ENCODE measurements around the gene PRL.

PRL gene

DNA sequence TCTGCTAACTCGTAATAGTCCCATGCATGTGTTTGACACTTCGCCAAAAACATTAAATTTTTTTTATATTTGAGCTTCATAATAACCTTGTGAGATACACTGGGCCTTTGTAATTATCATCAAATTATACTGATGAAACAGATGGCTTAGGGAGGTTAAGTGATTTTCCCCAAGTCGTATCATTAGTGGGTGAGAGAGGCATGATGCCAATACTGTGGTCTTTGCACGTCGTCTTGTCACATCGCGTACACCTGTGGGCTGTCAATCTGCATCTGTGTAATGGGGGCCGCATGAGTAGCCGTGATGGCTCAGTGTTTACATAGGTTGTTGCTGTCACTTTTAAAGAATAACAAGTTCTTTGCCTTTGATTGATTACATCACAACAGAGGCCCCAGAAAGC lies 1.7 kb downstream of the PRL start:
- DNase-seq (ENCODE audit: low read depth in 2 of 2), result no peak

DNA sequence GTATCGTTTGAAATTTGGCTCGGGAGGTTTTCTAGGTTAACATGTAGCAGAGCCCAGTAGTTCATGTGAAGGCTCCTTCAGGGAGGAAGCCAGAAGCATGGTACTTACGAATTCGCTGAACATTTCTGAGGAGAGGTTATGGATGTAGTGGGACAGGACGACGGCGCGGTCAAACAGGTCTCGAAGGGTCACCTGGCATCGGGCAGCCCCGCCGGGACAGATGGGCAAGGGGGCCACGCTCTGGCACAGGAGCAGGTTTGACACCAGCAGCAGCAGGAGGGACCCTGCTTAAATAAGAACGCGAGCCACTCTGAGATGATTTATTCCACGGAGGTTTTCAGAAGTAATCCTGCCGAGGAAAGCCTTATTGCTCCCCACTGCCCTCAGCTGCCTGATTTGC lies 2.5 kb downstream of the PRL start:
- DNase-seq (ENCODE audit: low read depth in 2 of 2), result no peak

DNA sequence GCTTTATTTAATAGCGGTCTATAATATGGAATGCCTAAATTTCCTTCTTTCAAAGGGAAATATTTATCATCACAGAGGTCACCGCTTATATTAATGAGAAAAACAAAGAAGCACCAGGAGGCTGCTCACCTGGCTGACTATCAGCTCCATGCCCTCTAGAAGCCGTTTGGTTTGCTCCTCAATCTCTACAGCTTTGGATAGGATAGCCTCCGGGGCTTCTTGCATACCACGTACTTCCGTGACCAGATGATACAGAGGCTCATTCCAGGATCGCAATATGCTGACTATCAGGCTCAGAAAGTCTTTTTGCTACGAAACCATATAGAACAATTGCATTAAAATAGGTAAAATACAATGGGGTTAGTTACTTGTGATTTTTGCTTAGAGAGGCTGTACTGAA lies 6.8 kb downstream of the PRL start:
- no peak for DNase-seq (ENCODE audit: low read depth in 2 of 2)

DNA sequence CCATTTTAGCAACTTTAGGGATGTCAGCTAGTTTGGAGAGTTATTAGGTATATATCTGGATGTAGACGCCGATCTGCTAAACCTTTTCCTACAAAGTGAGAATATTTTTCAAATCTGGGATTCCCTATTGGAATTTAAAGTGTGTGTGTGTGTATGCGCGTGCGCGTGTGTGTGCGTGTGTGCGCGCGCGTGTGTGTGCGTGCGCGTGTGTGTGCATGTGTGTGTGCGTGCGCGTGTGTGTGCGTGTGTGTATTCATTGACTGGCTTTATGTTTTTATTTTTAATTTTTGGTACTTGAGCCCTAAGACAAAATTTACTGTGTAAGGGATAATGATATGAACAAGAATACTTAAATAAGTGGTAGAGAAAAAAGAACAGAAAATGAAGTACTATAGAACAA lies 8.1 kb downstream of the PRL start:
- DNase-seq (ENCODE audit: low read depth in 2 of 2), result no peak

DNA sequence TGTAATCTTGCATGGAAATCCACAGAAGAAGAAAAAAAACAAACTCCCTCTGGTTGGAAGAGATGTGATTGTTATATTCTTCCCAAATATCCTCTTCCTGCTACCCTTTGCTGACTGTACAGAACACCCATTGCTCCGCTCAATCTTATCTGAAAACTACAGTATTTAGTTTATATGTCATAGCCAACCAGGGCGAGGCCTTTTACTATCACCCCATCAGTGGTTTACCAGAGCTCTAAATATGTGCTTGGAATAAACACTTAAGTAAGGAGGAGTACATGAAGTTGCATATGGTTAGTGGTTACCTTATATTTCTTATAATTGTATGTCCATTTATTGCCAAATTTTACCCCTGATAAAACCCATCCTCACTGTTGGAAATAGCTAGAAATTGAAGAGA lies 12.2 kb downstream of the PRL start:
- no peak for DNase-seq (ENCODE audit: low read depth in 2 of 2)

DNA sequence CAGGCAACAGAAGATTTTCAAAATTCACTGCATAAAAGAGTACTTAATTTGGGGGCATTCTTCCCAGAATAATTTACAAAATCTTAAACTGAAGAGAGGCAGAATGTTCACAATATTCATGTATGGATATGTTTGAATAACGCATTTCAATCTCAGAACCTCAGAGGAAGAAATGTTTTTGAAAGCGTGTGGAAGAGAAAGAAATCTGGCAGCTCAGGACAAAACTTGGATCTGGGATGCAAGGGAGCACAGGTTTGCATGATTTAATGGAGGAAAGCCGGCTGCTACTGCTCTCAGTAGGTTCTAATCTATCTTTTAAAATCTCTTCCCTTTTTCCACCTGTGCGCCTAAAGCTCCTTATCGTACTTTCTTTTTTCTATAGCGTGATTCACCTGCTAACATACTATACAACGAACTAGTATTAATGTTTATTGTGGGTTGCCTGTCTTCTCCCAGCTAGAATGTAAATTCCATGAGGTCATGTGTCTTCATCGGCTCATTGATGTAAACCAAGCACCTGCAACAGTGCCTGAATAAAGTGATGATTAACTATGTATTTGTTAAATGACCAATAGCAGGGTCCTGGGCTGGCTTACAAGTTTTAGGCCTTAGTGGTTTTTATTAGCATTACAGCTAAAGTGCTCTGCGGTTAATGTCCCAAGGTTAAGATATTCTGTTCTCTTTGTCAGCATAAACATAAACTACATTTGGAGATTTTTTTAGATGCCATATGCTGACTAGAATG lies 15.3 kb downstream of the PRL start:
- no peak for DNase-seq (ENCODE audit: low read depth in 2 of 2)

DNA sequence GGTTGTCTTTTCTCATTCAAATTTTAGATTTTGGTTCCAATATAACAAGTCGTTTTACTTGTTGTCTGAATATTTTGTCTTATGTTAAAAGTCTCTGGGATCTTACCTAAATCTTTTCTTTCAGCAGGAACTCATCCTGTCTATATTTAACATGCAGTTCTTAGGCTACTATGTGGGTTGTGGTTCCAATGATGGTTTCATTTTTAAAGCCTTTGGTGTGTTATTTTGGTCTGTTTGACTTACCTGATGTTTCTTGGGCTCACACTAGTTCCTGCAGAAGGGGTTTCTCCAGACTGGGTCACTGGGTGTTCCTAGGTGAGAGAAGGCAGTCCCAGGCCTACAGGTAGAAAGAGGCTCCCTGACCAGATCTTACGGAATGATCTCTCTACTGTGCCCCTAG lies 17.4 kb downstream of the PRL start:
- DNase-seq (ENCODE audit: low read depth in 2 of 2), result no peak

DNA sequence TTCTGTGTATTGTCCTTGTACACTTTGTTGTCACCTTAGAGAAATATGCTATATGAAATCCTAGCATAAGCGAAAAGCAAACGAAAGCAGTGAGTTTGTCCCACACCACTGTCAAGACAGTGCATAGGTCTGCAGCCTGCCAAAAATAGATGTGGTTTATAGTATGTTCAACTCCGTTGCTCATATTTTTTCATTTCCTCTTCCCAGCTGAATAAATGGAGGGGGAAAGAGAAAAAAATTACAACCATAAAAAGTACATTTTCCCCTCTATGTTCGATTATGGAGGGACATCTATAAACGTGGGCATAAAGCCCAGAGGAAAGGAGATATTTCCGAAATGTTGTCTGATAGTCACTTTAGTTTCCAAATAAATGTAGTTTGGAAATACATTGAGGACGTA lies 25.8 kb downstream of the PRL start:
- DNase-seq (ENCODE audit: low read depth in 2 of 2), result no peak

DNA sequence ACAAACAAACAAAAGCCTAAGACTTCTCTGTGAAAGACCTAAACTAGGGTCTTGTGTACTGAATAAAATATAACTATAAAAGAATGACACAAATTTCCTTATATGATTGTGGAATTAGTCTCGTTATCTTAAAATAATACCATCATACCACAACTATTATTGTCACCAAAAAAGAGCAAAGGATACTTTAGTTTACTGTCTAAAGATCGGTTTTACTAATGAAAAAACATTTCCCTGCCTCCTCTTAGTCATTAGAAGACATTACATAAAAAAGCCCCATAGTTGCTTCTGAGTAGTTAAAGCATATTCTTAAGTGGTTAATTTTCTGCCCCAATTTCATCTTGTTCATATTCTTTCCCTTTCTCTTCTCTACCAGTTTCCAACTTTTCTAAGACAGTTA lies 33.1 kb downstream of the PRL start:
- DNase-seq (ENCODE audit: low read depth in 2 of 2), result no peak

DNA sequence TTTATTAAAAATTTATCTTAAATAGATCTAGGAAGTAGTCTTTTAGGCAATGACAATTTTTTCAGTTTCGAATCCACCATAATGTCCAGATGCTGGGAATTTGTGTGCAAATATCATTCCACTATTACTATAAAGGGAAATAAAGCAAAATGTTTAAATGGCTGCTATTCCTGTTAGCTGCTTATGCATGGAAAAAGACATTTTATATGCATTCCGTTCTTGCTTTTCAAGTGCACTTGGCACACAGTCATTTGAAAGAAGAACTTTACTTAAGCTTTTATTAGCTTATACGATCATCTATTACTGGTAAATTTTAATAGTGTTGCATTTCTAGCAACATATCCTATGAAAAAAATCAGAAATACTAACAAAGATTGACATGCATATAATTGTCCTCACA lies 42.0 kb downstream of the PRL start:
- DNase-seq (ENCODE audit: low read depth in 2 of 2), result no peak

DNA sequence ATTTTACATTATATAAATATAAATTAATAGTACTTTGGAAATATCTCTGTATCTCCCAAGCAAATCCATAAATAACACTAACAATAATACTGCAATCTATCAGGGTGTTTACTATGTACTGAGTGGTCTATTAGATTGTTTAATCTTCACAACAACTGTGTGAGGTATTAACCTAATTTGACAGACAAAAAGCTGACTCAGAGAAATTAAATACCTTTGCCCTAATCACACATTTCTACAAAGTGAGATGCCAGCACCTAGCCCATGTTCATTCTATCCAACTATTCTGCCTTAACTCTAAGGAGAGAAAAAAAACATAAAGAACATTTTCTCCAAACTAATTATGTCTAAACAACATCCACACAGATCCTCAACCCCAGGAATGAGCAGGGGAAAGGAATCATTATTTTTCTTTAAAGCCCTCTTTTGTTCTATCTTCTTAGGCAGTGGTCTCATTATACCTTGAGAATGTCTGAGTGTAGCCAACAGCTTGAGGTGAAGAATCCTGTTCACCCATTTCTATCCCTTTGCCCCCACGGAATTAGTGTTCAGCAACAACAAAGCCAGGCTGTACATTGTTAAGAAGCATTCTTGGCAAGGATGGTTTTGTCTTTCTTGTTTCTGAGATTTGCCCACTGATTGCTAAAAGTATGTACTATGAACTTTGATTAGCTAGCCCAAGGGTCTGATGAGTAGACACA lies 42.7 kb downstream of the PRL start:
- no peak for DNase-seq (ENCODE audit: low read depth in 2 of 2)

DNA sequence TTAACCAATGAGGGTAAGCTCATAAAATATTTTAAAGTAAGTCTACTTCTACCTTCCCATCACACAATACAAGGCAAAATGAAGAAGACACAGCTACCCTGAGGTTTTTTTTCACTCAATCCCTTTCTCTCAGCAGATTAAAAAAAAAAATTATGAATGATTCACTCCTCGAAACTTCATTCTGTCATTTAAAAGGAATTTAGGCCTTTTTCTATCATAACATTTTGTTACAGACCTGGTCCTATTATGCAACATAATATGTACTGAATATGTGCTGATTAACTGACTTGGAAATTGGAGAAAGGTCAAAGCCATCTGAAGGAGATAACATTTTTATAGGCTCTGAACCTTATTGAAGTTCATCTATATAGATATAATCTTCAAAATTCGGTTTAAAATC lies 45.5 kb downstream of the PRL start:
- DNase-seq (ENCODE audit: low read depth in 2 of 2), result no peak

DNA sequence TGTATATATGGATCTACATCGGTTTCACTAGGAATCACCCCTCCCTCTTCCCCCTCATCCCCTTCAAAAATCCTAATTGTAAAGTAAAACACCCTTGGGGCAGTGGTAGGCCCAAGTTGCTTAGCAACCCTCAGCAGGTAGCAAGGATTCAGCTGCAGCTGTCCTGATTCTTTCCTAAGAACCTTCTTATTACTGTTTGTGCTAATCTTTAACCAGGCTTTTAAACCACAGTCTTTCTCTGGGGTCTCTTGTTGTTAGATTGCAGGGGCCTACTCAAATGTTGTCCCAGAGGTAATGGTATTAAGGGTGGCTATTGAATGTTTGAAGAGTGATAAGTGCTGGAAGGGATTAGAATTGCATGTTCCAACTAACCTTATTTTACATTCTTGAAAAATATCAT lies 46.4 kb downstream of the PRL start:
- no peak for DNase-seq (ENCODE audit: low read depth in 2 of 2)

DNA sequence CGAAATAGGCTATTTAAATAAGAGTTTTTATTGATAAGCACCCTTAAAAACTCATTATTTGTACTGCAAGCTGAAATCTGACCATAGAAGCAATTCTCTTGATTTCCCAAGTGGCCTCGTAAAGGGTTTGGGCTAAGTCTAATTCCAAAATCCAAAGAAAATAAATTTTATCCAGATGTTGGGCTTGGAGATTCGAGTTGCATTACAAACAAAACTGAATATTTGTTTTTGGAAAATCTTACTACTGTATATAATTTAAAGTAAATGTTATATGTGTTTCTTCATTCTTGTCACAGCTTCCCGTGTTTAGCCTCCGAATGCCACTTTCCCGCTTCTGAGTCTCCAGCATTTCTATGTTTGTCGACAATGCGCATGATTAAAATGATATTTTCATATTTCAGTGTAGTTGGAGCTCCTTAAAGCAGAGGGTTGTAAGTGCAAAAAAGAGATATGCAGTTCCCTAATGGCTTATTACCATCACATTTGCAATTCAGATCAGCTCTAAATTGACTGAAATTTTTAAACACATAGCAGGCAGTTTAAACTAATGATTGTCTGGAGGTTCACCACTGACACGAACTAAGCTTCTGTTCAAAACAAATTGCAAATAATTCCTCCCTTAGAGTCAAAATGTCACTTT lies 47.0 kb downstream of the PRL start:
- no peak for DNase-seq (ENCODE audit: low read depth in 2 of 2)

DNA sequence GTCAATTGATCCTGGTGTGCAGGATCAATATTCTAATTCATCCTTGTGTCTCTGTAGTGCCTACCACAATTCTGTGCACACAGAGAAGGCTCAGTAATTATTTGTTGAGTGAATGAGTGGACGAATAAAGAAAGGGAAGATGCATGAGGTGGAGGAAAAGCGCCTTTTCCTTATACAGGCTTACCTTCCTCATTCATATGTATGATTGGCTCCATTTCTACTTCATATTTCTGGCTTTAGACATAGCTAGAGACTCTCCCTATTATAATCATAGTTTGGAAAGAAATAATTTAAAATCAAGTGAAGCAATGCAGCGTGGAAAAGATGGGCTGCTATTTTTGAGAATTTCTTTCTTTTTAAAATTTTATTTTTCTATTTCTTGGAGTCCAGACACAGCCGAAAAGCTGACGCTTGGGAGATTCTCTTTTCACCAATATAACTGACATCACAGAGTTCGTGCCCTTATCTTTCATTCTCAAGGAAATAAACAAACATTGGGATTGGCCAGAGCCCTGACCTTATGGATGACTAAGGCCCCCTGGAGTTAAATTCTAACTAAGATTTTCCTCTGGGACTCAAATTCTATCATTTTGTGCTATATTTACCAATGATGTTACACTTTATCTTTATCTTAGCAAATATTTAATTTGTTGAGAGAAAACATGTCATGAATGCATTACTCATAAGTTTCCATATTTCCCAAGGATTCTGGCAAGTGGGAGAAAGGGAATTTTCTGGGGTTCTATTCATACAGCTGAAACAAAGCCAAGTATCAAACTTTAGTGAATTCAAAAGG lies 48.1 kb downstream of the PRL start:
- DNase-seq (ENCODE audit: low read depth in 2 of 2), result no peak

DNA sequence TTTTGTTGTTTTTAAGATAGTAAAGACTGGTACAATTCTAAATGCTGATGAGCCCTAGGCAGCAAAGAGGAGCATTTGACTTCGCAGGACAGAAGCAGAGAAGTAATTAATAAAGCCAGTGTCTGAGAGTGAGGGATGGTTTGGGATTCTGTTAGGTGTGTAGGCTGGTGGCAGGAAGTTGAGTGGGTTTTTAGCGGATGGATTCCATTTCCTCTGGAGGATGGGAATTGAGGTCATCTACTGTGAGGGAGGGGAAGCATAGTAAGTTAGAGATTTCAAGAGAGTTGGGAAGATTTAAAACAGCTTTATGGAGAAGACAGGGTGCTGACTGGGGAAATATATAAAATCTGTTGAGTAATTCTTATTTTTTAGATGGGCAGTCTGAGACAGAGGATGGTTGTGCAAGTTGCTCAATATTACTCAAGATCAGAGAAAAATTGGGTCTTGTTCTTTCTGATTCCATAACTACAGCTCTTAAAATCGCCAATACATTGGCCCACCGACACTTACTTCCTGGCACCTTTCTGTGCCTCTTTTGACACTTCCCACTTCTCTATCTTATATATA lies 48.8 kb downstream of the PRL start:
- DNase-seq (ENCODE audit: low read depth in 2 of 2), result no peak

DNA sequence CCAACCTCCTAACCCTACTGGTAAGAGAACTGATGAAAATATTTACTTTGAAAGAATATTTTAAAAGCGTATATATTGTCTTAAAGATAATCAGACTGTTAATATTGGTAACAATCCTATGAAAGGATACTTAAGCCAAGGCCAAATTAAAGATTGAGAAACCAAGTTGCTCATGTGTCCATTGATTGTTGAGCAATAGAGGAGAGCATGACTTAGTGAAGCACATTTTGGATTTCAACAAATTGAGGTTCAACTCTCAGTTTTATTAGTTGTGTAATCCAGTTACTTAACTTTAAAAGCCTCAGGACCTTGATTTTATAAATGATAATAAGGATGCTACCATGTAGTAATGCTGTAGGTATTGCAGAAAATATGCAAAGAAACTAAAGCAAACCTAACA lies 56.8 kb downstream of the PRL start:
- no peak for DNase-seq (ENCODE audit: low read depth in 2 of 2)

DNA sequence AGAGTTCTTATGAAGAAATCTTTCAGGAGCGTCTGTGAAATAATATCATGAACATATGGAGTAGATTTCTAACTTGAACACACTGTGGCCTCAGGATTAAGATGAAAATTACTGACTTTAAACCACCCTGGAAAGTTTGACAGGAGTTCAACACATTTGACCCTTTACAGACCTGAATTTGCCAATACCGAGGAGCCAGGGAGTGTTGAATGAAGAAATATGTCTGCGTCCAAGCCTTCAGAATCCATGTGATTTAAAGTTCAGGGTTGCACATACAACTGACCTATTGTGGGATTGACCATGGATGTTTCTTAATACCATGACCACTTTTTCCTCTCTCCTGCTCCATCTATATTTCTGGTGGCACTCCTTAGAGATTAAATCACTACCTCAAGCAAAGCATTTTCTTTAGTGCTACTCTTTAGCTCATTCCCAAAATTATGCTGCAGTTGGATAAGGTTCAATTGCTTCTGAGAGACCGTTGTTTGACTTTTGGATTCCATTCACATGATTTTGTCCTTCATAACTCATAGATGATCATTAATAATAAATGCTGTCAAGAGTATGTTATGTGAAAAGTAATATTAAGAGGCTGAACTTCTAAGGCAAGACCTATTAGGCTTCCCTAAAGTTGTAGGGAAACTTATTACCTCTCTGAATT lies 57.4 kb downstream of the PRL start:
- DNase-seq (ENCODE audit: low read depth in 2 of 2), result no peak

DNA sequence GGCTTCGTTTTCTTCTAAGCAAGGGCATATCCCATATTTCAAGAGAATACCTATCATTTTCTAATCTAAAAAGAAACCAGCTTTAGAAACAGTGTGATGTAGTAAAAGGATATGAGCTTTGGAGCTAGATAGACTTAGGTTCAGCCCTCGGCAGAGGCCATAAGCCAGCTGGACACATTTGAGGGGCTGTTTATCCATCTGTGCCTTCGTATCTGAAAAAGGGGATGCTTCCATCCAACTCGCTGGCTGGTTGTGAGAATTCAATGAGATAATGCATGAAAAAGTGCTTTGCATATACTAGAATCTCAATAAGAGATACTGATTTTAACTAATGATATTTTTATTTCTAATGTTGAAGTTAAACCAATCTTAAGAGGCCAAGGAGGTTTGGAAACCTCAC lies 58.0 kb downstream of the PRL start:
- DNase-seq (ENCODE audit: low read depth in 2 of 2), result no peak

DNA sequence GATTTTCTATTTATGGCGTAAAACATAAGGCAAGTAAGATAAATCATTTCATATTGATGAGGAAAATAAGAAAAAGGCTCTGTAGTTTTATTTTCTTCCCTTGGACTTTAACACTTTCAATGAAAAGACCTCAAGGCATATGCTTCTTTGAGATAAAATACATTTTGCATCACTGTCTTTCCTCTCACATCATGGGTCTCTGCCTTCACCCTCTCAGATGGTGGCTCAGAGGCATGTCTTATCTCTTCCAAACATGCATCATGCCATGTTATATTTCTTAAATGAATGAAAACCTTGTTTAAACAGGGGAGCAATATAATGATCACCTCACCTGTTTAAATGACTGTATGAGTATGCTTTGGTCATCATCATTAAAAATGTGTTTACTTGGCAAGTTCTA lies 59.3 kb downstream of the PRL start:
- no peak for DNase-seq (ENCODE audit: low read depth in 2 of 2)

Data from stimulated activated CD8-positive, alpha-beta memory T cell treated with anti-CD3 and anti-CD28 coated beads, Interleukin-7, amount 100 ng/mL, for 4 hours (primary cell).